MCF 10A (cell line): ENCODE results near the gene DGKI. TPM values are rescaled to one million over a fixed set of nuclear protein-coding genes. Genes with fewer than 3 reads are reported as not detected.

Source experiments
- BruUV-seq: library from RNA; stranded (reverse); fragments of 400-500 nt; replicated peaks from 2 replicates; lab custom pipeline; 2021; lab: Mats Ljungman, UMichigan
- CTCF ChIA-PET: fragments of 300-600 bp; sonication (Branson Sonifier 250); formaldehyde crosslinking; extraction: SDS; loops from one replicate; lab custom pipeline; 2021; ENCODE audit warnings: antibody characterized with exemption, inconsistent platforms; lab: Yijun Ruan, JAX
- POLR2A ChIA-PET: fragments of 300-600, 350-650 bp; sonication (Branson Sonifier 250); formaldehyde crosslinking; extraction: SDS; loops from one replicate; lab custom pipeline; 2020; ENCODE audit warnings: antibody characterized with exemption, inconsistent platforms; lab: Yijun Ruan, JAX
- DNase-seq: peaks from one replicate; pipeline ENCODE4 v3.0.0-alpha.2; 2018; ENCODE audit not compliant: unreplicated experiment
- H3K27ac Mint-ChIP-seq: one replicate; pipeline ENCODE4 v1.8.0; 2022; ENCODE audit warnings: mild to moderate bottlenecking, low read depth, mixed read lengths; ENCODE audit not compliant: unreplicated experiment
- H3K27me3 Mint-ChIP-seq: one replicate; pipeline ENCODE4 v1.8.0; 2022; ENCODE audit warnings: mixed read lengths; ENCODE audit not compliant: insufficient read depth, unreplicated experiment
- H3K36me3 Mint-ChIP-seq: one replicate; pipeline ENCODE4 v1.8.0; 2022; ENCODE audit warnings: mild to moderate bottlenecking, moderate library complexity, mixed read lengths; ENCODE audit not compliant: insufficient read depth, unreplicated experiment
- H3K4me1 Mint-ChIP-seq: one replicate; pipeline ENCODE4 v1.8.0; 2022; ENCODE audit warnings: mixed read lengths; ENCODE audit not compliant: insufficient read depth, unreplicated experiment
- H3K4me3 Mint-ChIP-seq: one replicate; pipeline ENCODE4 v1.8.0; 2022; ENCODE audit warnings: mild to moderate bottlenecking, moderate library complexity, mixed read lengths; ENCODE audit not compliant: unreplicated experiment
- H3K9me3 Mint-ChIP-seq: one replicate; pipeline ENCODE4 v1.8.0; 2022; ENCODE audit warnings: mixed read lengths; ENCODE audit not compliant: unreplicated experiment
- intact Hi-C: fragments of 100-400 bp; cut with micrococcal nuclease; formaldehyde crosslinking; loops from 2 replicates; pipeline ENCODE4 v1.14.1; 2022
- total RNA-seq: library from RNA; stranded (reverse); gene quantifications from 2 replicates; pipeline ENCODE4 v1.2.3, GENCODE V29; 2022
- TF ChIP-seq, protein P1 (sequence below): fragments of 200-600 bp; IDR thresholded peaks from one replicate; pipeline ENCODE4 v1.8.0; 2022; ENCODE audit warnings: antibody characterized with exemption, mild to moderate bottlenecking; ENCODE audit not compliant: unreplicated experiment

Gene DGKI
- total RNA-seq, 1 experiment from 2014 or later = 1.4 TPM

DNA sequence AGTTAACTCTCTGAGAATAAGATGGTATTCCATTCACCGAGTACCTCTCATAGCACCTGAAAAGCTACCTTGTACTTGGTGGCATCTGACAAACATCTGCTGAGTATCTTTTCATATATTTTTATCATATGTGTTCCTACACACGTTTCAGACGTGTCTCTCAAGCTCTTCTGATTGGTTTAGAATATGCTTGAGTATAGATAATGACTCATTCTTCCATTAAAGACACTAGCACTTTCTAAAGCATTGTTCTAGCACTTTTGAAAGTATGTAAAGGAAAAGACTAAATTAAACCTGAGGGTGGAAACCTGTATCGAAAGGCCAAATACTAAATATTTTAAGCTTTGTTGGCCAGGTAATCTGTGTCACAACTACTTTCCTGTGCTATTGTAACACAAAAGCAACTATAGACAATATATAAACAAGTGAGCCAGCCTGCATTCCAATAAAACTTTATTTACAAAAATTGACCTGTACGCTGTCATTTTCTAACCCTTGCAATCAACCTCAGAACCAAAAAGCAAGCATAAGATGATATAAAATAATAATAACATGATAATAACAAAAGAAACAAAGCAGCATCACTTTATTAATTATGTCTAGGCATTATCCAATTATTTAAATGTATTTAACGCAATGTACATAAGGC, 95.3 kb downstream of the DGKI start:
- H3K27ac Mint-ChIP-seq = no peak overlapping the region
- no TSS peak for BruUV-seq
- CTCF ChIA-PET = no interaction called here
- no peak for DNase-seq
- no peaks in the 10 kb centered on the region for H3K4me1 Mint-ChIP-seq
- intact Hi-C loops = no loop called here
- TF ChIP-seq, protein P1, sequence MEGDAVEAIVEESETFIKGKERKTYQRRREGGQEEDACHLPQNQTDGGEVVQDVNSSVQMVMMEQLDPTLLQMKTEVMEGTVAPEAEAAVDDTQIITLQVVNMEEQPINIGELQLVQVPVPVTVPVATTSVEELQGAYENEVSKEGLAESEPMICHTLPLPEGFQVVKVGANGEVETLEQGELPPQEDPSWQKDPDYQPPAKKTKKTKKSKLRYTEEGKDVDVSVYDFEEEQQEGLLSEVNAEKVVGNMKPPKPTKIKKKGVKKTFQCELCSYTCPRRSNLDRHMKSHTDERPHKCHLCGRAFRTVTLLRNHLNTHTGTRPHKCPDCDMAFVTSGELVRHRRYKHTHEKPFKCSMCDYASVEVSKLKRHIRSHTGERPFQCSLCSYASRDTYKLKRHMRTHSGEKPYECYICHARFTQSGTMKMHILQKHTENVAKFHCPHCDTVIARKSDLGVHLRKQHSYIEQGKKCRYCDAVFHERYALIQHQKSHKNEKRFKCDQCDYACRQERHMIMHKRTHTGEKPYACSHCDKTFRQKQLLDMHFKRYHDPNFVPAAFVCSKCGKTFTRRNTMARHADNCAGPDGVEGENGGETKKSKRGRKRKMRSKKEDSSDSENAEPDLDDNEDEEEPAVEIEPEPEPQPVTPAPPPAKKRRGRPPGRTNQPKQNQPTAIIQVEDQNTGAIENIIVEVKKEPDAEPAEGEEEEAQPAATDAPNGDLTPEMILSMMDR = no peak
- POLR2A ChIA-PET = no interaction called here
- no peak overlapping the region for H3K4me3 Mint-ChIP-seq
- no peaks in the 10 kb centered on the region for H3K27me3 Mint-ChIP-seq
- H3K9me3 Mint-ChIP-seq = no peaks in the 10 kb centered on the region
- no peaks in the 10 kb centered on the region for H3K36me3 Mint-ChIP-seq

DNA sequence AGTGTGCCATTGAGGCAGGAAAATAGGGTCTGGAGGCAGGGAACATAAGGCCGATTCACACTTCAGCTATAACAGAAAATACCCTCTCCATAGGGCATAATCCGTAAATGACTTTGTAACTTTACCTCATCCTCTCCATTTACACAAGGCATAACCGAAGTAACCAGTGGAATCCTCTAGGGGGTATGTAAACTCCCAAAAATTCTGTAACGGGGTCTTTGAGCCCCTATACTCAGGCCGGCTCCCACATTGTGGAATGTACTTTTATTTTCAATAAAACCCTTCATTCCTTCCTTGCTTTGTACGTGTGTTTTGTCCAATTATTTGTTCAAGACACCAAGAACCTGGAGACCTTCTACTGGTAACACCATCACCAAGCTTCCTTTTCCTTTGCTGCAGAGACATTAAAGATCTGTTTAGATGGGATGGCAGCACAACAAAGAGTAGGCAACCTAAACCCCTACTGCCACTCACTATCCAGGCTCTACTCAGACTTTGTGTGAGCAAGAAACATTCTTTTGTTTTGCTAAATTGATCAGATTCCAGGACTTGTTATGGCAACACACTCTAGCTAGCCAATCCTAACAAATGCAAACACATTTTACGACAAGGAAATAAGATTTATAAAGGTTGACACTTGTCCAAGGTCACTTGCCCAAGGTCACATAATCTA, 99.3 kb downstream of the DGKI start:
- Mint-ChIP-seq H3K36me3 (no peaks in the 10 kb centered on the region), H3K27ac (no peak overlapping the region), H3K4me3 (no peak overlapping the region), H3K4me1 (no peaks in the 10 kb centered on the region), H3K9me3 (no peaks in the 10 kb centered on the region), H3K27me3 (no peaks in the 10 kb centered on the region)
- POLR2A ChIA-PET = interaction anchor here (0.7 kb wide), 1 partner anchor 10 kb away, joined by 3 read pairs; no protein-coding TSS in a partner anchor
- BruUV-seq = no TSS peak
- CTCF ChIA-PET = interaction anchor here (0.5 to 0.8 kb wide), 2 partner anchors 91 to 271 kb away, joined by 3 to 5 read pairs; no protein-coding TSS in a partner anchor
- intact Hi-C loops = no loop called here
- TF ChIP-seq, protein P1 = no peak
- DNase-seq = no peak

DNA sequence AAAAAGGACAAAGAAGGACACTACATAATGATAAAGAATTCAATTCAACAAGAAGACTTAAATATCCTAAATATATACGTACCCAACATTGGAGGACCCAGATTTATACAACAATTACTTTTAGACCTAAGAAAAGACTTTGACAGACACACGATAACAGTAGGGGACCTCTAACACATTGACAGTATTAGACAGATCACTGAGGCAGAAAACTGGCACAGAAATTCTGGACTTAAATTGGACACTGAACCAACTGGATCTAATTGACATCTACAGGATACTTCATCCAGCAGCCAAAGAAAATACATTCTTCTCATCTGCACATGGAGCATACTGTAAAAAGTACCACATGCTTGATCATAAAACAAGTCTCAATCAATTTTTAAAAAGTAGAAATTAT, 103.8 kb downstream of the DGKI start:
- no peaks in the 10 kb centered on the region for H3K9me3 Mint-ChIP-seq
- H3K36me3 Mint-ChIP-seq = no peaks in the 10 kb centered on the region
- BruUV-seq = no TSS peak
- no peaks in the 10 kb centered on the region for H3K4me1 Mint-ChIP-seq
- H3K27ac Mint-ChIP-seq = no peak overlapping the region
- intact Hi-C loops = no loop called here
- POLR2A ChIA-PET = no interaction called here
- CTCF ChIA-PET = interaction anchor here (0.6 kb wide), 1 partner anchor 24 kb away, joined by 3 read pairs; no protein-coding TSS in a partner anchor
- TF ChIP-seq, protein P1 = no peak
- H3K4me3 Mint-ChIP-seq = no peak overlapping the region
- no peak for DNase-seq
- H3K27me3 Mint-ChIP-seq = no peaks in the 10 kb centered on the region

DNA sequence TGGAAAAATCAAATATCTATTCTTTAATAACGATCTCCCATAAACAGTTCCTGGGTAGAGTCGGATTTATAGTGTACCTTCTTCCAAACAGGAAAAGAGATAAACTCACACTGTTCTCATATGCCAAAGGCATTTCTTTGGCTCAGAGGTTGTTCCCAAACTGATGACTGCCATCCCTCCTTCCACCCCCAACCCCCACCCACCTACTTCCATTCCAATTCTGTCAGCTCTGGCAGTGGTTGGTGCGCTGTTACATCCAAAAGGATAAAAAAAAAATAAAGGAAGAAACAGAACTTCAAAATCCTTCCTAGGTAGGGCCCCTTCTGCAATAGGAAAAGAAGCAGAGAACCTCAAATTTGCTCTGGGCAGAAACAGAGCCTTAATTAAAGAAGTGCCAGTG, 104.7 kb downstream of the DGKI start:
- CTCF ChIA-PET = no interaction called here
- Mint-ChIP-seq H3K9me3 (no peaks in the 10 kb centered on the region), H3K4me3 (no peak overlapping the region), H3K27me3 (no peaks in the 10 kb centered on the region), H3K4me1 (no peaks in the 10 kb centered on the region), H3K27ac (no peak overlapping the region), H3K36me3 (no peaks in the 10 kb centered on the region)
- POLR2A ChIA-PET = no interaction called here
- intact Hi-C loops = no loop called here
- no peak for DNase-seq
- TF ChIP-seq, protein P1 = no peak
- no TSS peak for BruUV-seq
